ENCODE data around the gene CLHC1. TPM values are rescaled to one million over a fixed set of nuclear protein-coding genes. Genes with fewer than 3 reads are reported as not detected.

The CLHC1 gene
- total RNA-seq, 3 donors from 2014 or later (not counting 1 experiment from before 2014, with no cell fraction given), result 5.6 to 14.9 (median 6.3) TPM

DNA sequence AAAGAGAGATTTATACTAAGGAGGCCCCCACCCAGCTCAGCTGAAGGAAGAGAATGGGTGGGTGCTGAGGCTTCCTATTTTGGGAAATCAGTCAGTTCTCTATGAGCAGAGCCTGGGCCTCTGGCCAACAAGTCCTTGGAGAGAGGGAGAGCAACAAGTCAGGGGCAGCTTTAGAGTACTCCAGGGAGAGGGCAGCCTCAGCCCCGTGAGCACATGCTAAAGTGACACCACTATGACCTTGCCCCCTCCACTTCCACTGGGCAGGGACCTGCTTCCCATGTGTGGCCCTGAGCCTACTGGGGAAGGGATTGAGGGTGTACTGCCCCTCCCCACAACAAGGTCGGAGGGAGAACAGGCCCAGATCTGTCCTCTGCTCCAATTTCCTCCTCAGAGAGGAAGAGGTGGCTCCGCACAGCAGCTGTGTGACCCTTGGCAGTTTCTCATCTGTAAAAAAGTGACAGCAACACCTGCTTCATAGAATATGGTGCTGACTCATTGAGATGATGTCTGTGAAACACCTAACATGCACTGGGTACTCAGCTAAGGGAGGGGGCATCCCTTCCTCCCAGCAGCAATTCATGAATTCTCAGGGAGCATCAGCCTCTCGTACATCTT is 72.9 kb downstream of the CLHC1 start:
- WGBS (ENCODE audit: insufficient coverage), result 37% methylated on average over 4 of the region's 4 CpGs
- Mint-ChIP-seq H3K9me3 (no peaks in the 10 kb centered on the region), H3K27ac (no peak overlapping the region), H3K4me3 (no peak overlapping the region), H3K4me1 (no peaks in the 10 kb centered on the region), H3K36me3 (no peaks in the 10 kb centered on the region), H3K27me3 (ENCODE audit: low read depth in 2 of 2) (peaks cover 0 to 2% of the 10 kb centered on the region in 2 donors)
- Histone ChIP-seq H3K4me1 (ENCODE audit: control insufficient read depth, insufficient read depth, low read length) (peaks cover 10% of the 10 kb centered on the region), H3K36me3 (ENCODE audit: control insufficient read depth, insufficient read depth, low read length) (no peaks in the 10 kb centered on the region), H3K27ac (ENCODE audit: low read length) (no peak overlapping the region), H3K9me3 (ENCODE audit: control insufficient read depth, insufficient read depth, low read length) (no peaks in the 10 kb centered on the region), H3K27me3 (ENCODE audit: control insufficient read depth, insufficient read depth, low read length) (no peaks in the 10 kb centered on the region), H3K4me3 (ENCODE audit: low read length) (no peak overlapping the region)
- ATAC-seq, result no peak
- intact Hi-C loops (cut with micrococcal nuclease), result no loop called here
- TF ChIP-seq, protein P1, sequence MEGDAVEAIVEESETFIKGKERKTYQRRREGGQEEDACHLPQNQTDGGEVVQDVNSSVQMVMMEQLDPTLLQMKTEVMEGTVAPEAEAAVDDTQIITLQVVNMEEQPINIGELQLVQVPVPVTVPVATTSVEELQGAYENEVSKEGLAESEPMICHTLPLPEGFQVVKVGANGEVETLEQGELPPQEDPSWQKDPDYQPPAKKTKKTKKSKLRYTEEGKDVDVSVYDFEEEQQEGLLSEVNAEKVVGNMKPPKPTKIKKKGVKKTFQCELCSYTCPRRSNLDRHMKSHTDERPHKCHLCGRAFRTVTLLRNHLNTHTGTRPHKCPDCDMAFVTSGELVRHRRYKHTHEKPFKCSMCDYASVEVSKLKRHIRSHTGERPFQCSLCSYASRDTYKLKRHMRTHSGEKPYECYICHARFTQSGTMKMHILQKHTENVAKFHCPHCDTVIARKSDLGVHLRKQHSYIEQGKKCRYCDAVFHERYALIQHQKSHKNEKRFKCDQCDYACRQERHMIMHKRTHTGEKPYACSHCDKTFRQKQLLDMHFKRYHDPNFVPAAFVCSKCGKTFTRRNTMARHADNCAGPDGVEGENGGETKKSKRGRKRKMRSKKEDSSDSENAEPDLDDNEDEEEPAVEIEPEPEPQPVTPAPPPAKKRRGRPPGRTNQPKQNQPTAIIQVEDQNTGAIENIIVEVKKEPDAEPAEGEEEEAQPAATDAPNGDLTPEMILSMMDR (IDR thresholded peaks at IDR 0.05), result no peak
- no peak for DNase-seq

DNA sequence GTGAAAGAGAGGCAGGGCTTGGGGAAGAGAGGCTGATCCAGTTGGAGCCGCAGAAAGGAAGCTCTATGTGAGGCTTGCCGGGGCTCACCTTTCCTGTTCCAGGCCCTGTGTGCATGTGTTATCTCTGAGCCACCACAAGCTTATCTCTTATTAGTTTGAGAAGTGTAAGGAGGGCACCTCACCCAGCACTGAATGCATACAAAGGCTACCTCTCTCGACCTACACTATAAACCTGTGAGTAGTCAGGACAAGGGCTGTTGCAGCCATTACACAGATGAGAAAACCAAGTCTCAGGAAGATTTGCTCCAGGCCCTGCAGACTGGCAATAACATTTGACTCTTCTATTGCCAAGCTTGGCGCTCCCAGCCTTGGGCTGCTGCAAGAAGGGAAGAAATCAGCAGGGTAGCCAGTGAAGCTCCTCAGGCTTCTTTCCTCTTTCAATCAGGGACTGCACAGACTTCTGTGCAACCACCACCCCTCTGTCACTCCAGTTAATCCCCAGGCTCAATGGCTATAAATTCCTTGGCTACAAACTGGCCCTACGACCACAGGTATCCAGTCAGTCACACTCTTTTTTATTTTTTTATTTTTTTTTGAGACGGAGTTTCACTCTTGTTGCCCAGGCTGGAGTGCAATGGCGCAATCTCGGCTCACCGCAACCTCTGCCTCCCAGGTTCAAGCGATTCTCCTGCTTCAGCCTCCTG is 73.8 kb downstream of the CLHC1 start:
- H3K4me3 Mint-ChIP-seq, result no peak overlapping the region
- WGBS (ENCODE audit: insufficient coverage), result 71% methylated on average over 9 of the region's 10 CpGs
- no peaks in the 10 kb centered on the region for H3K9me3 ChIP-seq (ENCODE audit: control insufficient read depth, insufficient read depth, low read length)
- H3K4me1 Mint-ChIP-seq, result no peaks in the 10 kb centered on the region
- H3K4me1 ChIP-seq (ENCODE audit: control insufficient read depth, insufficient read depth, low read length), result peaks cover 10% of the 10 kb centered on the region
- no peaks in the 10 kb centered on the region for H3K27me3 ChIP-seq (ENCODE audit: control insufficient read depth, insufficient read depth, low read length)
- TF ChIP-seq, protein P1 (IDR thresholded peaks at IDR 0.05), result no peak
- H3K36me3 ChIP-seq (ENCODE audit: control insufficient read depth, insufficient read depth, low read length), result no peaks in the 10 kb centered on the region
- no peak overlapping the region for H3K27ac ChIP-seq (ENCODE audit: low read length)
- no peaks in the 10 kb centered on the region for H3K9me3 Mint-ChIP-seq
- ATAC-seq (no peak), DNase-seq (no peak)
- H3K27me3 Mint-ChIP-seq (ENCODE audit: low read depth in 2 of 2), result peaks cover 0 to 2% of the 10 kb centered on the region in 2 donors
- H3K4me3 ChIP-seq (ENCODE audit: low read length), result no peak overlapping the region
- no peak overlapping the region for H3K27ac Mint-ChIP-seq
- intact Hi-C loops (cut with micrococcal nuclease), result no loop called here
- H3K36me3 Mint-ChIP-seq, result no peaks in the 10 kb centered on the region

DNA sequence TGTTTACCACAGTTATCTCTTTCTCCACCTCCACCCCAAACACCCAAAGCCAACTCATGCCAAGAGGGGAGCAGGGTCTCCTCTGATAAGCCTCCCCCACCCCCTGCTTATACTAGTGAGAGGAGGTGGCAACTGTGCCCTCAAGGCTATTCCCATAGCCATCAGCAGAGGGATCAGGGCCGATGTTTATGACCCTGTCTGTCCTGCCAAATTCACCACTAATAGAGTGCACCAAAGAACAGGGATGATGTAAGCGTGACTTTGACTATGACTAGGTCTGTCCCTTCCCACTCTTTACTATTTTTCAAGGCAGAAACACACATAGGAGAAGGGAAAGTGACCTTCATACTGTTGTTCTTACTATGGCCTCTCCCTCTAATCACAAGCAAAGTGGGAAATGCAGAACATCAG is 74.6 kb downstream of the CLHC1 start:
- no peaks in the 10 kb centered on the region for H3K4me1 Mint-ChIP-seq
- H3K36me3 ChIP-seq (ENCODE audit: control insufficient read depth, insufficient read depth, low read length), result no peaks in the 10 kb centered on the region
- ATAC-seq (no peak), DNase-seq (no peak)
- no peaks in the 10 kb centered on the region for H3K9me3 Mint-ChIP-seq
- no peak overlapping the region for H3K27ac Mint-ChIP-seq
- 79% methylated on average over 2 of the region's 2 CpGs for WGBS (ENCODE audit: insufficient coverage)
- TF ChIP-seq, protein P1 (IDR thresholded peaks at IDR 0.05), result no peak
- H3K27me3 Mint-ChIP-seq (ENCODE audit: low read depth in 2 of 2), result peaks cover 0 to 2% of the 10 kb centered on the region in 2 donors
- H3K36me3 Mint-ChIP-seq, result no peaks in the 10 kb centered on the region
- H3K4me3 ChIP-seq (ENCODE audit: low read length), result no peak overlapping the region
- peaks cover 10% of the 10 kb centered on the region for H3K4me1 ChIP-seq (ENCODE audit: control insufficient read depth, insufficient read depth, low read length)
- H3K9me3 ChIP-seq (ENCODE audit: control insufficient read depth, insufficient read depth, low read length), result no peaks in the 10 kb centered on the region
- no peaks in the 10 kb centered on the region for H3K27me3 ChIP-seq (ENCODE audit: control insufficient read depth, insufficient read depth, low read length)
- H3K4me3 Mint-ChIP-seq, result no peak overlapping the region
- H3K27ac ChIP-seq (ENCODE audit: low read length), result no peak overlapping the region
- intact Hi-C loops (cut with micrococcal nuclease), result no loop called here
